Fibroblast of pulmonary artery (primary cell): ENCODE measurements around the gene ZNF536.

Experiments
- DNase-seq: peaks from one replicate; pipeline ENCODE4 v3.0.0-alpha.2; 2010; ENCODE audit warnings: low read depth
- H3K4me3 ChIP-seq: replicated peaks from 2 replicates; pipeline ENCODE4 v1.5.1; 2011; ENCODE audit warnings: low read depth, mild to moderate bottlenecking, control low read depth, low read length, moderate library complexity
- TF ChIP-seq, protein P1 (sequence below): IDR thresholded peaks from 2 replicates; pipeline ENCODE4 v1.5.1; 2011; ENCODE audit warnings: mild to moderate bottlenecking, control low read depth, low read length, inconsistent platforms; ENCODE audit errors: missing control alignments

ZNF536 gene

DNA sequence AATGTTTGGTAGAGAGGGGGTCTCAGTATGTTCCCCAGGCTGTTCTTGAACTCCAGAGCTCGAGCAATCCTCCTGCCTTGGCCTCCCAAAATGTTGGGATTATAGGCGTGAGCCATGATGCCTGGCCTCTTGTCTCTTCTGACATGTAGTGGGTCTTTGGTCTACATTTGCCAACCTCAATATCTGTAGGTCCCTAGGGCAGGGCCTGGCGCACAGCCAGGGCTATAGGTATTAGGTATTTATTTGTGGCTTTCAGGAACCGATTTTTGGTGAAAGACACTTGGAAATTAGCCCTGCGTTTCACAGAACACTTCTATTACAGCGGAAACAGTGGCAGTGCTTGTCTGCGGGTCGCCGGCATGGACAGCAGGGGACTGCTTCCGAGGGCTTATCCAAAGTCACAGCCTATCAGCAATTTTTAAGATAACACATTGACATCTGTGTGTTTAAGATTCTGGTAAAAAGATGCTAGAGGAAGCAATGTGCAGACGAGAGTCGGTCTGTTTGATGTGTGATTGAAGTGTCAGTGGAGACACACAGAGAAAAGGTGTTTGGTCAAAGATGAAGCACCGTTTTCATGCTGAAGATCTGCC lies 14.5 kb downstream of the ZNF536 start:
- H3K4me3 ChIP-seq, result no peak overlapping the region
- no peak for DNase-seq
- TF ChIP-seq, protein P1, sequence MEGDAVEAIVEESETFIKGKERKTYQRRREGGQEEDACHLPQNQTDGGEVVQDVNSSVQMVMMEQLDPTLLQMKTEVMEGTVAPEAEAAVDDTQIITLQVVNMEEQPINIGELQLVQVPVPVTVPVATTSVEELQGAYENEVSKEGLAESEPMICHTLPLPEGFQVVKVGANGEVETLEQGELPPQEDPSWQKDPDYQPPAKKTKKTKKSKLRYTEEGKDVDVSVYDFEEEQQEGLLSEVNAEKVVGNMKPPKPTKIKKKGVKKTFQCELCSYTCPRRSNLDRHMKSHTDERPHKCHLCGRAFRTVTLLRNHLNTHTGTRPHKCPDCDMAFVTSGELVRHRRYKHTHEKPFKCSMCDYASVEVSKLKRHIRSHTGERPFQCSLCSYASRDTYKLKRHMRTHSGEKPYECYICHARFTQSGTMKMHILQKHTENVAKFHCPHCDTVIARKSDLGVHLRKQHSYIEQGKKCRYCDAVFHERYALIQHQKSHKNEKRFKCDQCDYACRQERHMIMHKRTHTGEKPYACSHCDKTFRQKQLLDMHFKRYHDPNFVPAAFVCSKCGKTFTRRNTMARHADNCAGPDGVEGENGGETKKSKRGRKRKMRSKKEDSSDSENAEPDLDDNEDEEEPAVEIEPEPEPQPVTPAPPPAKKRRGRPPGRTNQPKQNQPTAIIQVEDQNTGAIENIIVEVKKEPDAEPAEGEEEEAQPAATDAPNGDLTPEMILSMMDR, result no peak

GRCh38 chr19:30387311-30388115 lies 15.3 kb downstream of the ZNF536 start:
- TF ChIP-seq, protein P1, result no peak
- no peak overlapping the region for H3K4me3 ChIP-seq
- no peak for DNase-seq

DNA sequence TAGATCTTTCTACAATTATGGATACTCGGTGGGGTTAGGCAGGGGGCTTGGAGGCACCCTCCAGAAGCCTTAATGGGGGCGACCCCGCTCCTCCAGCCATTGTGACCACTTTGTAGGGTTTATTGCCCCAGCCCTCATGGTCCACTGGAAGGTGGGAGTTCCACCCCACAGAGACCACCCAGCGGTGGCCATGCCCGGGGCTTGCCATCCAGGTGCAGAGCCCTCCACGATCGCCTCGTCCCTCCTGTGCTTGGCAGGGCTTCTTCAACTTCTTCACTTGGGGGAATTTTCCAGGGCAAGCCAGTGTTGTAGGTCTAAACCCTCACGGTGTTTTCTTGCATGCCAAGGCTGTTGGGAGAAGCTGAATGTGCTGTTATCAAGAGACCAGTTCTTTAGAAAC lies 16.1 kb downstream of the ZNF536 start:
- DNase-seq, result no peak
- TF ChIP-seq, protein P1, result no peak
- no peak overlapping the region for H3K4me3 ChIP-seq

- TF ChIP-seq, protein P1, result no peak
Measured at GRCh38 chr19:30388819-30389218, 16.6 kb downstream of the ZNF536 start.

GRCh38 chr19:30390356-30390988 lies 18.3 kb downstream of the ZNF536 start:
- TF ChIP-seq, protein P1, result no peak
- no peak for DNase-seq
- no peak overlapping the region for H3K4me3 ChIP-seq

More at GRCh38 chr19:30388819-30389218, 16.6 kb downstream of the ZNF536 start:
- no peak for DNase-seq
- H3K4me3 ChIP-seq, result no peak overlapping the region

DNA sequence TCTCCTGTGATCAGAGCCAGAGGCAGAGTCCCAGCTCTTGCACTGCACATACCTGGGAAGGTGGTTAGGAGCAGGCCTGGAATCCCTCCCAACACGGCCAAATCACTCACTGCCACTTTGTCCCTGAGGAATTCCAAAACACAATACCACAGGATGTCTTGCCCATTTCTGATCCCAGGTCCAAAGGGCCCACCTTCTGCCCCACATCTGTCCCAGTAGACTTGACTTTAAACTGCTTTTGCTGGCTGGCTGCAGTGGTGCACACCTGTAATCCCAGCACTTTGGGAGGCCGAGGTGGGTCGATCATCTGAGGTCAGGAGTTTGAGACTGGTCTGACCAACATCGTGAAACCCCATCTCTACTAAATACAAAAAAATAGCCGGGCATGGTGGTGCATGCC lies 18.9 kb downstream of the ZNF536 start:
- H3K4me3 ChIP-seq, result no peak overlapping the region
- TF ChIP-seq, protein P1, result no peak
- no peak for DNase-seq
